Activated T-cell treated with anti-CD3 and anti-CD28 coated beads, Interleukin-2, amount 50 U/mL, for 72 hours (primary cell): ENCODE data around the gene MBD6. TPM values are rescaled to one million over a fixed set of nuclear protein-coding genes. Genes with fewer than 3 reads are reported as not detected.
A peak's percentile ranks its signal among the peaks of the same experiment; 100 is the strongest.
"Not testable (repeated sequence)": the region's sequence is repeated elsewhere in the genome, so short reads cannot be mapped to it uniquely, and the experiment has no call there.

Experiments used
- ATAC-seq, 2 donors: fragments of 150-1000 bp; cut with Tn5 transposase; replicated peaks in 1 of 2; 2 replicates each; pipeline ENCODE4 v1.10.0; 2021; ENCODE audit warnings: moderate library complexity in 2 of 2, mild to moderate bottlenecking in 1 of 2
- DNase-seq, 2 donors: peaks; one replicate each; pipeline ENCODE4 v3.0.0; 2021 to 2022; ENCODE audit warnings: mixed read lengths in 1 of 2
- H3K27ac Mint-ChIP-seq: one replicate; pipeline ENCODE4 v1.8.0; 2022; ENCODE audit warnings: mild to moderate bottlenecking, moderate library complexity, mixed read lengths
- H3K27me3 Mint-ChIP-seq: one replicate; pipeline ENCODE4 v1.8.0; 2022; ENCODE audit warnings: low read depth, mixed read lengths
- H3K36me3 Mint-ChIP-seq, 2 donors: one replicate each; pipeline ENCODE4 v1.8.0; 2022; ENCODE audit warnings: mixed read lengths in 2 of 2, mild to moderate bottlenecking in 1 of 2; ENCODE audit not compliant: insufficient read depth in 2 of 2
- H3K4me1 Mint-ChIP-seq: one replicate; pipeline ENCODE4 v1.8.0; 2022; ENCODE audit warnings: low read depth, mixed read lengths
- H3K4me3 Mint-ChIP-seq, 2 donors: one replicate each; pipeline ENCODE4 v1.8.0; 2022; ENCODE audit warnings: mild to moderate bottlenecking in 2 of 2, mixed read lengths in 2 of 2, moderate library complexity in 2 of 2
- H3K9me3 Mint-ChIP-seq, 2 donors: one replicate each; pipeline ENCODE4 v1.8.0; 2022; ENCODE audit warnings: mixed read lengths in 2 of 2
- total RNA-seq, 2 donors: library from RNA; stranded (reverse); gene quantifications; one replicate each; pipeline ENCODE4 v1.2.3, GENCODE V29; 2022

The MBD6 gene
- total RNA-seq, 2 donors from 2014 or later: 131 to 148 TPM

DNA sequence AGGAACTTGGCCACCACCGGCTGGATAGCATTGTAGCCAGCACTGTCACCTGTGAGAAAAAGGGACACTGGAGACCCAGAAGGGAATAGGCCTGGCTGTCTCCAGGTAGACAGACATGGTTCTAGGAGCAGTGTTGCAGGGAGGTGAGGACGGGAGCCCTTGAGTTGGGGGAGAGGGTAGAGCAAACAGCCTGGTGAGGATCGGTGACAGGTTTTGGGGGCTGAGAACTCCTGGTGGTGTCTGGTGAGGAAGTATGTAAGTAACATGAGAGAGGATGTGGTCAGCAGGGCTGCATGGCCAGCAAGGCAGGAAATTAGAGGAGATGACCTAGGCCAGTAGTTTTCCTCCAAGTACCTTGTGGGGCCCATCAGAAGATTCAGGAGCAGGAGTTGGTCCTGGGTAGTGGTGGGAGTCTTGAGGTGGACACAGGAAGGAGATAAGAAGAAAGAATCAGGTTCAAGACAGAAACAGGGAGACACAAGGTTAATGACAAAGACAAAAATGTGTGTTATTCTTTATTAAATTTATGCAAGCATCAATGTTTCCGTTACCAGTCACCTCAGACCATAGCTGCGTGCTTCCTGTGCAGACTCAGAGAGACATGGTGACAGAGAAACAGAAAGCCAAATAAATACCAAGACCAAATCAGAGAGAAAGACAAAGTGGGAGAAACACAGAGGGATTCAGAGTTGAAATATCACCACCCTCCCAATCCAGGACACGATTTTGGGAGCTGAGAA is 43.1 kb upstream of the MBD6 start, which contains the start of gene ARHGAP9:
Gene ARHGAP9, minus strand, starts transcription at position 491 of the 740 bp plus-strand sequence. Its CDS starts 460 bp downstream, at position 31.
- peak; percentile 54 to 66 for DNase-seq
- ATAC-seq: peak; percentile 63 to 66
- Mint-ChIP-seq H3K27me3 (no peaks in the 10 kb centered on the region), H3K27ac (peak within 1 kb of the TSS; percentile 95), H3K4me1 (peaks cover 63% of the 10 kb centered on the region), H3K36me3 (peaks cover 15 to 21% of the 10 kb centered on the region in 2 donors), H3K4me3 (peak within 1 kb of the TSS; percentile 97 to 98), H3K9me3 (no peaks in the 10 kb centered on the region)

DNA sequence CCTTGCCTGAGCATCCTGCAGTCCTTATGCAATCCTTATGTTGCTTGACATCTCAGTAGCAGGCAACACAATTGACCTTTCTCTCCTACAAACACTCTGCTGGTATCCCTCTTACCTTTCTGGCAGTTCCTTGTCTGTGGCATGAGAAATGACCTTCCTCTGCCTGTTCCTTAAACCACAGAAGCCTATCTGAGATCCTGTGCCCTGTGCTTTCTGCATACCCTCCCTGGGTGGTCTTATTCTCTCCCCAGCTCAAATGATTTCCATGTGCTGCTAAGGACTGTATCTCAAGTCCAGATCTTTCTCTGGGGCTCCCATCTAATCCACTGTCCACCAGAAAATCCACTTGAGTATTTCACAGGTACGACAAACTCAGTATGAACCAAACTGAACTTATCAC is 41.0 kb upstream of the MBD6 start:
- Mint-ChIP-seq H3K4me1 (peaks cover 52% of the 10 kb centered on the region), H3K36me3 (peaks cover 11 to 12% of the 10 kb centered on the region in 2 donors), H3K4me3 (peak overlapping the region in 1 of 2 donors; percentile 97), H3K9me3 (no peaks in the 10 kb centered on the region), H3K27ac (peak overlapping the region; percentile 80), H3K27me3 (no peaks in the 10 kb centered on the region)
- DNase-seq (no peak), ATAC-seq (no peak)

GRCh38 chr12:57483466-57483865 is 39.2 kb upstream of the MBD6 start:
- no peak overlapping the region for H3K4me3 Mint-ChIP-seq
- peaks cover 40% of the 10 kb centered on the region for H3K4me1 Mint-ChIP-seq
- DNase-seq: no peak
- H3K27ac Mint-ChIP-seq: no peak overlapping the region
- H3K36me3 Mint-ChIP-seq: peaks cover 6 to 9% of the 10 kb centered on the region in 2 donors
- no peaks in the 10 kb centered on the region for H3K9me3 Mint-ChIP-seq
- ATAC-seq: no peak
- H3K27me3 Mint-ChIP-seq: no peaks in the 10 kb centered on the region

DNA sequence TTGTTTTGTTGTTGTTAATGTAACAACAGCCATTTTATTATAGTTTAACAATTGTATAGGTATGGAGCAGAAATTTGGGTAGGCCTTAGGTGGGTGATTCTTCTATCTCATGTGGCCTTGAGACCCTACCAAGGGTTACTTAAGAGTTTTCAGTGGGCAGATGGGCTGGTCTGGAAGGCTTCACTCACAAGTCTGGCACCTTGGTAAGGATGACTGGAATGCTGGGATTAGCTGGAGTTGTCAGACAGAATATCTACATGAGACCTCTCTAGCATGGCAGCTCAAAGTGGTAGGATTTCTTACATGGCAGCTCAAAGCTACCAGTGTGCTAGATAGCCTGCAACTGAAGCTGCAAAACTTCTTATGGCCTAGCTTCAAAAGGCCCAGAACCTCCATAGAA is 36.9 kb upstream of the MBD6 start:
- peaks cover 34% of the 10 kb centered on the region for H3K4me1 Mint-ChIP-seq
- DNase-seq: no peak
- no peak for ATAC-seq
- no peak overlapping the region for H3K4me3 Mint-ChIP-seq
- H3K9me3 Mint-ChIP-seq: no peaks in the 10 kb centered on the region
- no peak overlapping the region for H3K27ac Mint-ChIP-seq
- H3K36me3 Mint-ChIP-seq: peaks cover 21 to 26% of the 10 kb centered on the region in 2 donors
- H3K27me3 Mint-ChIP-seq: no peaks in the 10 kb centered on the region

GRCh38 chr12:57487055-57487596 is 35.5 kb upstream of the MBD6 start:
- Mint-ChIP-seq H3K27ac (peak overlapping the region; percentile 98), H3K27me3 (no peaks in the 10 kb centered on the region), H3K4me1 (peaks cover 31% of the 10 kb centered on the region), H3K36me3 (peaks cover 24 to 40% of the 10 kb centered on the region in 2 donors), H3K4me3 (peak overlapping the region; percentile 92 to 99), H3K9me3 (no peaks in the 10 kb centered on the region)
- DNase-seq: no peak
- no peak for ATAC-seq

- ATAC-seq (peak; percentile 98), DNase-seq (peak; percentile 92 to 95)
- Mint-ChIP-seq H3K36me3 (peaks cover 26 to 44% of the 10 kb centered on the region in 2 donors), H3K4me1 (peaks cover 33% of the 10 kb centered on the region), H3K4me3 (peak within 1 kb of the TSS; percentile 92 to 99), H3K27ac (peak within 1 kb of the TSS; percentile 98), H3K27me3 (no peaks in the 10 kb centered on the region), H3K9me3 (no peaks in the 10 kb centered on the region)
Measured at GRCh38 chr12:57487597-57488401, 34.8 kb upstream of the MBD6 start, which contains the start of gene MARS1. TSS of gene MARS1 (plus strand) at chr12:57488068. CDS start at chr12:57488091, 23 bp downstream.

GRCh38 chr12:57488402-57489156 is 34.0 kb upstream of the MBD6 start:
- H3K27ac Mint-ChIP-seq: peak overlapping the region; percentile 98
- no peak for DNase-seq
- peak overlapping the region; percentile 92 to 99 for H3K4me3 Mint-ChIP-seq
- no peaks in the 10 kb centered on the region for H3K27me3 Mint-ChIP-seq
- peaks cover 29 to 46% of the 10 kb centered on the region in 2 donors for H3K36me3 Mint-ChIP-seq
- no peak for ATAC-seq
- H3K9me3 Mint-ChIP-seq: no peaks in the 10 kb centered on the region
- peaks cover 31% of the 10 kb centered on the region for H3K4me1 Mint-ChIP-seq

- Mint-ChIP-seq H3K27me3 (no peaks in the 10 kb centered on the region), H3K4me3 (peak overlapping the region; percentile 92 to 99), H3K4me1 (peaks cover 30% of the 10 kb centered on the region), H3K9me3 (no peaks in the 10 kb centered on the region), H3K27ac (peak overlapping the region; percentile 98), H3K36me3 (peaks cover 29 to 46% of the 10 kb centered on the region in 2 donors)
- no peak for DNase-seq
- ATAC-seq: no peak
Measured at GRCh38 chr12:57489157-57489641, 33.4 kb upstream of the MBD6 start.

DNA sequence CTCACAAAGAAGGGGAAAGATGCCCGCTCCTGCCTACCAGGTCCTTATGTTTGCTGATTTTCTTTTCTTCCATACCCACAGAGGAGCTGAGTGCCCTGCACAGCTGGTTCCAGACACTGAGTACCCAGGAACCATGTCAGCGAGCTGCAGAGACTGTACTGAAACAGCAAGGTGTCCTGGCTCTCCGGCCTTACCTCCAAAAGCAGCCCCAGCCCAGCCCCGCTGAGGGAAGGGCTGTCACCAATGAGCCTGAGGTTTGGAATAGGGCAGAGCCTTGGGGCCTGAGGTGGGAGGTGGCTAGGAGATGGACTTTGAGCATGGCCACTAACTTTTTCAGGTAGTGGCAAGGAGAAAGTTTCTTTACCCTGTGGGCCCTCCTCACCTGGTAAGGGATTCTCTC is 32.5 kb upstream of the MBD6 start:
- DNase-seq: no peak
- peak overlapping the region; percentile 98 for H3K27ac Mint-ChIP-seq
- no peak for ATAC-seq
- peak overlapping the region in 1 of 2 donors; percentile 99 for H3K4me3 Mint-ChIP-seq
- H3K4me1 Mint-ChIP-seq: peaks cover 30% of the 10 kb centered on the region
- H3K36me3 Mint-ChIP-seq: peaks cover 29 to 49% of the 10 kb centered on the region in 2 donors
- H3K9me3 Mint-ChIP-seq: no peaks in the 10 kb centered on the region
- no peaks in the 10 kb centered on the region for H3K27me3 Mint-ChIP-seq

- Mint-ChIP-seq H3K4me1 (peaks cover 30% of the 10 kb centered on the region), H3K36me3 (peaks cover 29 to 59% of the 10 kb centered on the region in 2 donors), H3K9me3 (no peaks in the 10 kb centered on the region), H3K27me3 (no peaks in the 10 kb centered on the region), H3K4me3 (peak overlapping the region in 1 of 2 donors; percentile 8), H3K27ac (peak overlapping the region; percentile 51)
- ATAC-seq (no peak), DNase-seq (no peak)
Measured at GRCh38 chr12:57491393-57492280, 31.0 kb upstream of the MBD6 start.

GRCh38 chr12:57495051-57495701 is 27.4 kb upstream of the MBD6 start:
- H3K4me3 Mint-ChIP-seq, ATAC-seq, H3K9me3 Mint-ChIP-seq, DNase-seq, H3K27me3 Mint-ChIP-seq, H3K27ac Mint-ChIP-seq: not testable (repeated sequence)
- Mint-ChIP-seq H3K36me3 (peaks cover 25 to 64% of the 10 kb centered on the region in 2 donors), H3K4me1 (peaks cover 22% of the 10 kb centered on the region)
